OCI-LY3 (cell line): ENCODE data around the gene PPP2R5C.

Source experiments
- EZH2phosphoT487 ChIP-seq: fragments of 200-600 bp; shearing (Covaris generic); IDR thresholded peaks from 2 replicates; pipeline ENCODE4 v1.6.1; 2018; ENCODE audit warnings: antibody characterized with exemption, mixed run types, low read depth
- TF ChIP-seq, protein P1 (sequence below): fragments of 200-600, 300-600 bp; sonication (generic); IDR thresholded peaks from 2 replicates; pipeline ENCODE4 v1.5.1; 2014; ENCODE audit warnings: antibody characterized with exemption, low read length, low read depth

GRCh38 chr14:101797856-101798255, 36.3 kb downstream of the PPP2R5C start:
- TF ChIP-seq, protein P1, sequence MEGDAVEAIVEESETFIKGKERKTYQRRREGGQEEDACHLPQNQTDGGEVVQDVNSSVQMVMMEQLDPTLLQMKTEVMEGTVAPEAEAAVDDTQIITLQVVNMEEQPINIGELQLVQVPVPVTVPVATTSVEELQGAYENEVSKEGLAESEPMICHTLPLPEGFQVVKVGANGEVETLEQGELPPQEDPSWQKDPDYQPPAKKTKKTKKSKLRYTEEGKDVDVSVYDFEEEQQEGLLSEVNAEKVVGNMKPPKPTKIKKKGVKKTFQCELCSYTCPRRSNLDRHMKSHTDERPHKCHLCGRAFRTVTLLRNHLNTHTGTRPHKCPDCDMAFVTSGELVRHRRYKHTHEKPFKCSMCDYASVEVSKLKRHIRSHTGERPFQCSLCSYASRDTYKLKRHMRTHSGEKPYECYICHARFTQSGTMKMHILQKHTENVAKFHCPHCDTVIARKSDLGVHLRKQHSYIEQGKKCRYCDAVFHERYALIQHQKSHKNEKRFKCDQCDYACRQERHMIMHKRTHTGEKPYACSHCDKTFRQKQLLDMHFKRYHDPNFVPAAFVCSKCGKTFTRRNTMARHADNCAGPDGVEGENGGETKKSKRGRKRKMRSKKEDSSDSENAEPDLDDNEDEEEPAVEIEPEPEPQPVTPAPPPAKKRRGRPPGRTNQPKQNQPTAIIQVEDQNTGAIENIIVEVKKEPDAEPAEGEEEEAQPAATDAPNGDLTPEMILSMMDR = no peak
- no peak for TF ChIP-seq EZH2phosphoT487
